Naive thymus-derived CD4-positive, alpha-beta T cell (primary cell): ENCODE results near the gene ERI3. TPM values are rescaled to one million over a fixed set of nuclear protein-coding genes. Genes with fewer than 3 reads are reported as not detected.
A peak's percentile ranks its signal among the peaks of the same experiment; 100 is the strongest.
"Not testable (repeated sequence)": the region's sequence is repeated elsewhere in the genome, so short reads cannot be mapped to it uniquely, and the experiment has no call there.

ENCODE experiments used
- ATAC-seq: fragments of 150-1000 bp; cut with Tn5 transposase; 2 replicates; pipeline ENCODE4 v1.10.0; 2021; ENCODE audit warnings: mild to moderate bottlenecking, moderate library complexity
- CTCF ChIA-PET: fragments of 350-600 bp; sonication (Branson Sonifier 250); formaldehyde crosslinking; loops from one replicate; lab custom pipeline; 2021; ENCODE audit warnings: antibody characterized with exemption; lab: Charles Lee
- POLR2A ChIA-PET: fragments of 350-600 bp; sonication (Branson Sonifier 250); formaldehyde crosslinking; loops from one replicate; lab custom pipeline; 2021; ENCODE audit warnings: antibody characterized with exemption, inconsistent platforms; lab: Charles Lee
- DNase-seq, 9 donors: peaks; one replicate each; pipeline versions ENCODE4 v3.0.0 to v3.0.0-alpha.2; 2020 to 2022; ENCODE audit warnings: mixed read lengths in 1 of 9
- H3K27ac ChIP-seq: one replicate; pipeline ENCODE4 v1.7.0; 2013; ENCODE audit warnings: mild to moderate bottlenecking, low read depth, low read length, moderate library complexity
- H3K27me3 ChIP-seq, 2 donors: one replicate each; pipeline ENCODE4 v1.7.0; 2013; ENCODE audit warnings: low read length in 2 of 2, mild to moderate bottlenecking in 2 of 2, moderate library complexity in 2 of 2; ENCODE audit not compliant: control insufficient read depth in 2 of 2, insufficient read depth in 2 of 2
- H3K36me3 ChIP-seq, 3 experiments: 1 replicate in 2 of 3; 2 replicates in 1 of 3; pipeline ENCODE4 v1.7.0; 2013; ENCODE audit warnings: low read length in 3 of 3, mild to moderate bottlenecking in 3 of 3, moderate library complexity in 1 of 3; ENCODE audit not compliant: insufficient read depth in 3 of 3, control insufficient read depth in 2 of 3
- H3K4me1 ChIP-seq, 2 donors: one replicate each; pipeline ENCODE4 v1.7.0; 2013; ENCODE audit warnings: low read length in 2 of 2, mild to moderate bottlenecking in 2 of 2, moderate library complexity in 1 of 2; ENCODE audit not compliant: control insufficient read depth in 2 of 2, insufficient read depth in 2 of 2
- H3K4me3 ChIP-seq: 2 replicates; pipeline ENCODE4 v1.7.0; 2013; ENCODE audit warnings: mild to moderate bottlenecking, low read length
- H3K9me3 ChIP-seq, 3 experiments: 1 replicate in 2 of 3; 2 replicates in 1 of 3; pipeline ENCODE4 v1.7.0; 2013; ENCODE audit warnings: low read length in 3 of 3; ENCODE audit not compliant: control insufficient read depth in 2 of 3
- H3K27ac Mint-ChIP-seq, 9 donors: one replicate each; pipeline ENCODE4 v1.8.0; 2020 to 2022; ENCODE audit warnings: mixed read lengths in 9 of 9, mild to moderate bottlenecking in 8 of 9, moderate library complexity in 5 of 9, inconsistent platforms in 2 of 9
- H3K27me3 Mint-ChIP-seq, 5 donors: one replicate each; pipeline ENCODE4 v1.8.0; 2021 to 2022; ENCODE audit warnings: mixed read lengths in 5 of 5, mild to moderate bottlenecking in 1 of 5
- H3K36me3 Mint-ChIP-seq, 5 donors: one replicate each; pipeline ENCODE4 v1.8.0; 2020 to 2022; ENCODE audit warnings: mixed read lengths in 5 of 5, mild to moderate bottlenecking in 3 of 5, inconsistent platforms in 1 of 5
- H3K4me1 Mint-ChIP-seq, 7 donors: one replicate each; pipeline ENCODE4 v1.8.0; 2020 to 2022; ENCODE audit warnings: mixed read lengths in 7 of 7, mild to moderate bottlenecking in 3 of 7, inconsistent platforms in 1 of 7
- H3K4me3 Mint-ChIP-seq, 10 donors: one replicate each; pipeline ENCODE4 v1.8.0; 2020 to 2022; ENCODE audit warnings: mild to moderate bottlenecking in 10 of 10, mixed read lengths in 10 of 10, moderate library complexity in 6 of 10, inconsistent platforms in 2 of 10
- H3K9me3 Mint-ChIP-seq, 11 donors: one replicate each; pipeline ENCODE4 v1.8.0; 2020 to 2022; ENCODE audit warnings: mixed read lengths in 11 of 11, mild to moderate bottlenecking in 4 of 11, inconsistent platforms in 1 of 11, moderate library complexity in 1 of 11
- intact Hi-C, 2 donors: fragments of 100-400 bp; cut with micrococcal nuclease; formaldehyde crosslinking; loops; one replicate each; pipeline ENCODE4 v1.15.1; 2023
- polyA plus RNA-seq, 2 donors: library from polyadenylated mRNA; unstranded; fragments of 300-500 nt; fragmentation: Illumina TruSeq; gene quantifications; one replicate each; pipeline ENCODE4 v1.2.3, GENCODE V29; 2021
- total RNA-seq, 6 experiments: library from RNA in 5 of 6; stranded (reverse) in 5 of 6; gene quantifications; 1 replicate in 5 of 6; 2 replicates in 1 of 6; pipeline ENCODE4 v1.2.3 and lab custom pipeline; 2021 to 2026

The ERI3 gene
- total and polyA plus RNA-seq, 7 experiments from 2014 or later: 28.7 to 40.4 (median 36.2) TPM

GRCh38 chr1:44213222-44214112 is 141.6 kb downstream of the ERI3 start, which contains the start of gene DMAP1:
Gene DMAP1, plus strand, starts transcription at chr1:44213471. Its CDS starts 283 bp downstream, at chr1:44213754.
- peak within 1 kb of the TSS; percentile 85 to 97 (median 94) for H3K4me3 Mint-ChIP-seq
- Histone ChIP-seq H3K4me1 (peaks cover 9 to 17% of the 10 kb centered on the region in 2 donors), H3K4me3 (peak within 1 kb of the TSS; percentile 93), H3K36me3 (peaks cover 0 to 31% (median 0%) of the 10 kb centered on the region in 3 experiments), H3K27me3 (no peaks in the 10 kb centered on the region), H3K27ac (peak within 1 kb of the TSS; percentile 78), H3K9me3 (no peaks in the 10 kb centered on the region)
- ChIA-PET CTCF (interaction anchor here (0.6 to 1.6 kb wide), 4 partner anchors 10 to 418 kb away, joined by 3 to 4 read pairs (median 3); no protein-coding TSS in a partner anchor), POLR2A (interaction anchor here (0.8 to 1.4 kb wide), 6 partner anchors 11 to 1473 kb away, joined by 4 to 6 read pairs (median 4); partner anchors contain the start of genes ARMH1, GPBP1L1, KDM4A and PRDX1)
- H3K27ac Mint-ChIP-seq: peak within 1 kb of the TSS; percentile 86 to 97 (median 95)
- peaks cover 18 to 61% (median 49%) of the 10 kb centered on the region in 7 donors for H3K4me1 Mint-ChIP-seq
- H3K9me3 Mint-ChIP-seq: peaks cover 0 to 2% (median 0%) of the 10 kb centered on the region in 11 donors
- DNase-seq (peak; percentile 75 to 89 (median 83)), ATAC-seq (peak; percentile 93)
- peaks cover 0 to 16% (median 9%) of the 10 kb centered on the region in 5 donors for H3K36me3 Mint-ChIP-seq
- intact Hi-C loops: loop anchor here (1.0 to 10.0 kb wide), 6 partner anchors 141 to 1474 kb away; partner anchors contain the start of genes ERI3 (in 2 of the 2), GPBP1L1 (in 2 of the 2), TMEM69 (in 2 of the 2) and ARMH1 (in 1 of the 2)
- peaks cover 0 to 4% (median 0%) of the 10 kb centered on the region in 5 donors for H3K27me3 Mint-ChIP-seq

- peaks cover 0 to 13% (median 7%) of the 10 kb centered on the region in 5 donors for H3K36me3 Mint-ChIP-seq
- ChIA-PET POLR2A (interaction anchor here (0.8 to 1.4 kb wide), 6 partner anchors 10 to 1474 kb away, joined by 4 to 6 read pairs (median 4); partner anchors contain the start of genes ARMH1, GPBP1L1, KDM4A and PRDX1), CTCF (interaction anchor here (0.6 to 1.6 kb wide), 4 partner anchors 8 to 359 kb away, joined by 3 to 4 read pairs (median 3); no protein-coding TSS in a partner anchor)
- DNase-seq: peak in 5 of 9 donors; percentile 11 to 37 (median 16)
- peaks cover 18 to 60% (median 48%) of the 10 kb centered on the region in 7 donors for H3K4me1 Mint-ChIP-seq
- peak overlapping the region; percentile 85 to 97 (median 94) for H3K4me3 Mint-ChIP-seq
- H3K9me3 Mint-ChIP-seq: peaks cover 0 to 2% (median 0%) of the 10 kb centered on the region in 11 donors
- peak overlapping the region; percentile 86 to 97 (median 95) for H3K27ac Mint-ChIP-seq
- Histone ChIP-seq H3K4me3 (peak overlapping the region; percentile 93), H3K27me3 (no peaks in the 10 kb centered on the region), H3K36me3 (peaks cover 0 to 23% (median 0%) of the 10 kb centered on the region in 3 experiments), H3K9me3 (no peaks in the 10 kb centered on the region), H3K4me1 (peaks cover 9 to 17% of the 10 kb centered on the region in 2 donors), H3K27ac (peak overlapping the region; percentile 78)
- intact Hi-C loops: loop anchor here (1.0 to 10.0 kb wide), 6 partner anchors 142 to 1475 kb away; partner anchors contain the start of genes ERI3 (in 2 of the 2), GPBP1L1 (in 2 of the 2), TMEM69 (in 2 of the 2) and ARMH1 (in 1 of the 2)
- ATAC-seq: peak; percentile 50
- peaks cover 0 to 4% (median 0%) of the 10 kb centered on the region in 5 donors for H3K27me3 Mint-ChIP-seq
Observed at GRCh38 chr1:44212355-44213221, 142.5 kb downstream of the ERI3 start.

GRCh38 chr1:44210595-44210994 is 144.5 kb downstream of the ERI3 start:
- intact Hi-C loops: loop anchor here (5.0 to 10.0 kb wide), 3 partner anchors 424 to 1477 kb away; partner anchors contain the start of genes GPBP1L1 (in 2 of the 2), TMEM69 (in 2 of the 2) and ELOVL1 (in 1 of the 2)
- POLR2A ChIA-PET: no interaction called here
- DNase-seq: no peak
- peaks cover 9 to 17% of the 10 kb centered on the region in 2 donors for H3K4me1 ChIP-seq
- Mint-ChIP-seq H3K27ac (no peak overlapping the region), H3K4me1 (peaks cover 10 to 42% (median 36%) of the 10 kb centered on the region in 7 donors), H3K4me3 (no peak overlapping the region), H3K27me3 (peaks cover 0 to 4% (median 0%) of the 10 kb centered on the region in 5 donors), H3K36me3 (peaks cover 0 to 6% (median 5%) of the 10 kb centered on the region in 5 donors), H3K9me3 (no peaks in the 10 kb centered on the region)
- ATAC-seq: no peak
- no peak overlapping the region for H3K4me3 ChIP-seq
- no peaks in the 10 kb centered on the region for H3K9me3 ChIP-seq
- H3K27me3 ChIP-seq: no peaks in the 10 kb centered on the region
- no peak overlapping the region for H3K27ac ChIP-seq
- CTCF ChIA-PET: no interaction called here
- peaks cover 0 to 15% (median 0%) of the 10 kb centered on the region in 3 experiments for H3K36me3 ChIP-seq

DNA sequence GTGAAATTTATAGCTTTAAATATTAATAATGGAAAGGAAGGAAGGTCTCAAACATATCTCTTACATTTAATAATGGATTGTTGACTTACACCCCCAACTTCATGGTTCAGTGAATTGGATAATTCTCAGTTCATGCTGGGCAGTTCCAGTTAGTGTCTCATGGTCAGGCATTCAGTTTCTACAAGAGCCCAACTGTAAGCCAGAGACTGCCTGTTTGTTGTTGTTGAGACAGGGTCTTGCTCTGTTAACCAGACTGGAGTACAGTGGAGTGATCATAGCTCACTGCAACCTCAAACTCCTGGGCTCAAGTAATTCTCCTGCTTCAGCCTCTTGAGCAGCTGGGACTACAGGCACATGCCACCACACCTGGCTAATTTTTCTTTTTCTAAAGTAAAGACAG is 146.8 kb downstream of the ERI3 start:
- ATAC-seq (no peak), DNase-seq (no peak)
- peaks cover 0 to under 1% (median 0%) of the 10 kb centered on the region in 3 experiments for H3K36me3 ChIP-seq
- CTCF ChIA-PET: no interaction called here
- H3K4me3 ChIP-seq: no peak overlapping the region
- POLR2A ChIA-PET: no interaction called here
- no peak overlapping the region for H3K27ac Mint-ChIP-seq
- H3K4me3 Mint-ChIP-seq: no peak overlapping the region
- H3K9me3 ChIP-seq: no peaks in the 10 kb centered on the region
- H3K36me3 Mint-ChIP-seq: no peaks in the 10 kb centered on the region
- intact Hi-C loops: no loop called here
- peaks cover 4 to 21% (median 16%) of the 10 kb centered on the region in 7 donors for H3K4me1 Mint-ChIP-seq
- no peaks in the 10 kb centered on the region for H3K27me3 ChIP-seq
- H3K9me3 Mint-ChIP-seq: no peaks in the 10 kb centered on the region
- H3K27me3 Mint-ChIP-seq: peaks cover 0 to 4% (median 2%) of the 10 kb centered on the region in 5 donors
- H3K27ac ChIP-seq: no peak overlapping the region
- H3K4me1 ChIP-seq: peaks cover 7 to 9% of the 10 kb centered on the region in 2 donors

GRCh38 chr1:44206545-44206944 is 148.5 kb downstream of the ERI3 start:
- H3K4me1 ChIP-seq, H3K9me3 ChIP-seq, H3K4me3 Mint-ChIP-seq, H3K27me3 ChIP-seq, H3K9me3 Mint-ChIP-seq, CTCF ChIA-PET, H3K27ac ChIP-seq, POLR2A ChIA-PET, H3K27me3 Mint-ChIP-seq, DNase-seq, H3K36me3 Mint-ChIP-seq, ATAC-seq, H3K27ac Mint-ChIP-seq, intact Hi-C loops, H3K4me1 Mint-ChIP-seq, H3K36me3 ChIP-seq, H3K4me3 ChIP-seq: not testable (repeated sequence)
